ENCODE results near the gene CRYBB3.

DNA sequence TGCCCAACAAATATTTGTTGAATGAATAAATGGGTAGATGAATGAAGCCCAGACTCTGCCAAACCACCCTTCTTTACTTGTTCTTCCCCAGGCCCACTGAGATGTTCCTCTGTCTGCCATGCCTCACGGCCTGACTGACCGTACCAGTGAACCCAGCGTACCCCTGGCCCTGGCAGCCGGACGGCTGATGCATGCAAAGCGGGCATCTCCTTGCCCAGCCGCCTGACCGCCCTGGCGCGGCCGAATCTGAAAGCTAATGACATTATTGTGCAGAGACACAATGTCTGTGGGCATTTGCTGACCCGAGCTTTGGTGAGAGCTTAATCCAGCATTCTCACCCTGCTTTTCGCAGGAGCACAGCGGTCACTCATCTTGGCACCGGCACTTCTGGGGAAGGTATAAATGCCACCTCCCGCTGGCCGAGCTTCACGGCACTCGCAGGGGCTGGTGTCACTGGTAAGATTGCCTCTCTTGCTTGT, 19.6 kb downstream of the CRYBB3 start, which contains the start of gene CRYBB2:
- TF ChIP-seq, protein P1, sequence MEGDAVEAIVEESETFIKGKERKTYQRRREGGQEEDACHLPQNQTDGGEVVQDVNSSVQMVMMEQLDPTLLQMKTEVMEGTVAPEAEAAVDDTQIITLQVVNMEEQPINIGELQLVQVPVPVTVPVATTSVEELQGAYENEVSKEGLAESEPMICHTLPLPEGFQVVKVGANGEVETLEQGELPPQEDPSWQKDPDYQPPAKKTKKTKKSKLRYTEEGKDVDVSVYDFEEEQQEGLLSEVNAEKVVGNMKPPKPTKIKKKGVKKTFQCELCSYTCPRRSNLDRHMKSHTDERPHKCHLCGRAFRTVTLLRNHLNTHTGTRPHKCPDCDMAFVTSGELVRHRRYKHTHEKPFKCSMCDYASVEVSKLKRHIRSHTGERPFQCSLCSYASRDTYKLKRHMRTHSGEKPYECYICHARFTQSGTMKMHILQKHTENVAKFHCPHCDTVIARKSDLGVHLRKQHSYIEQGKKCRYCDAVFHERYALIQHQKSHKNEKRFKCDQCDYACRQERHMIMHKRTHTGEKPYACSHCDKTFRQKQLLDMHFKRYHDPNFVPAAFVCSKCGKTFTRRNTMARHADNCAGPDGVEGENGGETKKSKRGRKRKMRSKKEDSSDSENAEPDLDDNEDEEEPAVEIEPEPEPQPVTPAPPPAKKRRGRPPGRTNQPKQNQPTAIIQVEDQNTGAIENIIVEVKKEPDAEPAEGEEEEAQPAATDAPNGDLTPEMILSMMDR (IDR thresholded peaks at IDR 0.05): no peak
- no peak for TF ChIP-seq POLR2A (IDR thresholded peaks at IDR 0.05)

All from testis (tissue), 2 donors.